GM23248 (cell line): ENCODE results near the gene LRRC74A.

Experiments used
- EZH2 ChIP-seq: fragments of 200-600 bp; sonication (generic); IDR thresholded peaks from 2 replicates; pipeline ENCODE4 v1.6.1; 2018; ENCODE audit warnings: antibody characterized with exemption, mild to moderate bottlenecking; ENCODE audit not compliant: insufficient read depth, poor library complexity, severe bottlenecking
- EZH2phosphoT487 ChIP-seq: fragments of 200-600 bp; sonication (generic); IDR thresholded peaks from 2 replicates; pipeline ENCODE4 v1.6.1; 2018; ENCODE audit warnings: antibody characterized with exemption, moderate library complexity, mild to moderate bottlenecking, low read depth; ENCODE audit not compliant: insufficient read depth

GRCh38 chr14:76782885-76783566 lies 43.2 kb upstream of the LRRC74A start:
- TF ChIP-seq EZH2: no peak
- no peak for TF ChIP-seq EZH2phosphoT487
